DND-41 (cell line): Measurements from ENCODE around the gene DRG1.

ENCODE experiments used
- ATAC-seq: fragments of 200-7000 bp; cut with Tn5 transposase; 3 replicates; pipeline ENCODE4 v1.9.1; 2021; ENCODE audit warnings: low read depth; ENCODE audit not compliant: insufficient read depth
- DNase-seq: peaks from one replicate; pipeline ENCODE4 v3.0.0-alpha.2; 2020
- H2AFZ ChIP-seq: 2 replicates; pipeline ENCODE4 v1.6.0; 2012; ENCODE audit warnings: low read depth, low read length
- H3K27ac ChIP-seq: 2 replicates; pipeline ENCODE4 v1.5.1; 2012; ENCODE audit warnings: low read length, inconsistent platforms
- H3K27me3 ChIP-seq: fragments of 200-600 bp; sonication (generic); 2 replicates; pipeline ENCODE4 v1.6.0; 2012; ENCODE audit warnings: low read length, mild to moderate bottlenecking, inconsistent platforms; ENCODE audit not compliant: insufficient read depth, poor library complexity
- H3K36me3 ChIP-seq: 2 replicates; pipeline ENCODE4 v1.5.1; 2012; ENCODE audit warnings: low read length, inconsistent platforms; ENCODE audit not compliant: insufficient read depth
- H3K4me1 ChIP-seq: 2 replicates; pipeline ENCODE4 v1.5.1; 2012; ENCODE audit warnings: mild to moderate bottlenecking, low read length; ENCODE audit not compliant: insufficient read depth
- H3K4me2 ChIP-seq: 2 replicates; pipeline ENCODE4 v1.6.0; 2012; ENCODE audit warnings: mild to moderate bottlenecking, moderate library complexity, low read length, inconsistent platforms; ENCODE audit not compliant: insufficient read depth
- H3K4me3 ChIP-seq, 2 experiments: fragments of 200-600 bp in 1 of 2; shearing (Covaris generic) in 1 of 2; 2 replicates each; pipeline ENCODE4 v1.5.1; 2012 to 2016; ENCODE audit warnings: inconsistent platforms in 2 of 2, low read length in 2 of 2, mild to moderate bottlenecking in 2 of 2, low read depth in 1 of 2, moderate library complexity in 1 of 2
- H3K79me2 ChIP-seq: 2 replicates; pipeline ENCODE4 v1.6.0; 2012; ENCODE audit warnings: low read length, inconsistent platforms; ENCODE audit not compliant: insufficient read depth
- H3K9ac ChIP-seq: 2 replicates; pipeline ENCODE4 v1.6.0; 2012; ENCODE audit warnings: low read depth, mild to moderate bottlenecking, inconsistent platforms, low read length, moderate library complexity
- H3K9me3 ChIP-seq: 2 replicates; pipeline ENCODE4 v1.5.1; 2012; ENCODE audit warnings: low read length, moderate library complexity, mild to moderate bottlenecking, inconsistent platforms; ENCODE audit not compliant: insufficient read depth, severe bottlenecking
- H4K20me1 ChIP-seq: 2 replicates; pipeline ENCODE4 v1.6.0; 2012; ENCODE audit warnings: low read length; ENCODE audit not compliant: insufficient read depth
- EZH2 ChIP-seq: IDR thresholded peaks from 3 replicates; pipeline ENCODE4 v1.6.1; 2012; ENCODE audit warnings: borderline replicate concordance, low read depth, mild to moderate bottlenecking, moderate library complexity, low read length, inconsistent platforms; ENCODE audit not compliant: severe bottlenecking
- TF ChIP-seq, protein P1 (sequence below): IDR thresholded peaks from 2 replicates; pipeline ENCODE4 v1.5.1; 2012; ENCODE audit warnings: borderline replicate concordance, low read length, moderate library complexity, mild to moderate bottlenecking; ENCODE audit not compliant: poor library complexity, severe bottlenecking; ENCODE audit errors: extremely low read depth

DRG1 gene

GRCh38 chr22:31461699-31462098 is 62.3 kb downstream of the DRG1 start:
- Histone ChIP-seq H2AFZ (no peak overlapping the region), H3K4me2 (no peak overlapping the region), H3K9me3 (no peaks in the 10 kb centered on the region), H4K20me1 (peaks cover 4% of the 10 kb centered on the region; the same call in 1 of the 2 replicates), H3K27ac (no peak overlapping the region), H3K4me3 (no peak overlapping the region), H3K79me2 (peaks cover 15% of the 10 kb centered on the region), H3K27me3 (no peaks in the 10 kb centered on the region), H3K4me1 (no peaks in the 10 kb centered on the region), H3K36me3 (peaks cover 80% of the 10 kb centered on the region), H3K9ac (no peak overlapping the region)
- ATAC-seq (no peak), DNase-seq (no peak)
- TF ChIP-seq, protein P1, sequence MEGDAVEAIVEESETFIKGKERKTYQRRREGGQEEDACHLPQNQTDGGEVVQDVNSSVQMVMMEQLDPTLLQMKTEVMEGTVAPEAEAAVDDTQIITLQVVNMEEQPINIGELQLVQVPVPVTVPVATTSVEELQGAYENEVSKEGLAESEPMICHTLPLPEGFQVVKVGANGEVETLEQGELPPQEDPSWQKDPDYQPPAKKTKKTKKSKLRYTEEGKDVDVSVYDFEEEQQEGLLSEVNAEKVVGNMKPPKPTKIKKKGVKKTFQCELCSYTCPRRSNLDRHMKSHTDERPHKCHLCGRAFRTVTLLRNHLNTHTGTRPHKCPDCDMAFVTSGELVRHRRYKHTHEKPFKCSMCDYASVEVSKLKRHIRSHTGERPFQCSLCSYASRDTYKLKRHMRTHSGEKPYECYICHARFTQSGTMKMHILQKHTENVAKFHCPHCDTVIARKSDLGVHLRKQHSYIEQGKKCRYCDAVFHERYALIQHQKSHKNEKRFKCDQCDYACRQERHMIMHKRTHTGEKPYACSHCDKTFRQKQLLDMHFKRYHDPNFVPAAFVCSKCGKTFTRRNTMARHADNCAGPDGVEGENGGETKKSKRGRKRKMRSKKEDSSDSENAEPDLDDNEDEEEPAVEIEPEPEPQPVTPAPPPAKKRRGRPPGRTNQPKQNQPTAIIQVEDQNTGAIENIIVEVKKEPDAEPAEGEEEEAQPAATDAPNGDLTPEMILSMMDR = no peak
- TF ChIP-seq EZH2 = no peak

- Histone ChIP-seq H2AFZ (no peak overlapping the region), H3K27ac (no peak overlapping the region), H3K79me2 (peaks cover 23% of the 10 kb centered on the region), H3K4me3 (no peak overlapping the region), H4K20me1 (peaks cover 9% of the 10 kb centered on the region; the same call in 1 of the 2 replicates), H3K9ac (no peak overlapping the region), H3K27me3 (no peaks in the 10 kb centered on the region), H3K36me3 (peaks cover 79% of the 10 kb centered on the region), H3K4me1 (no peaks in the 10 kb centered on the region), H3K9me3 (no peaks in the 10 kb centered on the region), H3K4me2 (no peak overlapping the region)
- no peak for DNase-seq
- ATAC-seq = no peak
- TF ChIP-seq, protein P1 = no peak
- TF ChIP-seq EZH2 = no peak
Observed at GRCh38 chr22:31465307-31465706, 65.9 kb downstream of the DRG1 start.

DNA sequence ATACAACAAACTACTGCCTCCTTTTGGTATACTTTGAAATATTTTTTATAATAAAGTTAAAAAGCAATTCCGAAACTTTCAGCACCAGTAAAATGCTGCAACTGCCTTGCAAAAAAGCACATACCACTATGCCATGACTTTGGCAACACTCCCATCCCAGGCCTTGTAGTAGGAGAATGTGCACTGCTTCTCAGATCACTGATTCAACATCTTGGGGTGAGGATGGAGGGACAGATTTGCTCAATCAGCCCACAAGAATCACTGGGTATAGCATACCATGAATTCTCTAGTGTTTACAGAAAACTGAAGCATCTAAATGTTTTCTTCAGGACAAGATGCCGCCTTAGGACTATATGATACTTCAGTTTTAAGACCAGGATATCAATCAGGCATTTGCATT is 75.3 kb downstream of the DRG1 start:
- no peak for TF ChIP-seq EZH2
- TF ChIP-seq, protein P1 = no peak
- Histone ChIP-seq H3K27me3 (no peaks in the 10 kb centered on the region), H3K27ac (no peak overlapping the region), H3K9ac (no peak overlapping the region), H3K9me3 (no peaks in the 10 kb centered on the region), H2AFZ (no peak overlapping the region), H3K4me3 (no peak overlapping the region), H3K79me2 (peaks cover 68% of the 10 kb centered on the region), H3K36me3 (peaks cover 51% of the 10 kb centered on the region), H3K4me1 (no peaks in the 10 kb centered on the region), H4K20me1 (peaks cover 29% of the 10 kb centered on the region; the same call in 1 of the 2 replicates), H3K4me2 (no peak overlapping the region)
- DNase-seq = no peak
- ATAC-seq = no peak

DNA sequence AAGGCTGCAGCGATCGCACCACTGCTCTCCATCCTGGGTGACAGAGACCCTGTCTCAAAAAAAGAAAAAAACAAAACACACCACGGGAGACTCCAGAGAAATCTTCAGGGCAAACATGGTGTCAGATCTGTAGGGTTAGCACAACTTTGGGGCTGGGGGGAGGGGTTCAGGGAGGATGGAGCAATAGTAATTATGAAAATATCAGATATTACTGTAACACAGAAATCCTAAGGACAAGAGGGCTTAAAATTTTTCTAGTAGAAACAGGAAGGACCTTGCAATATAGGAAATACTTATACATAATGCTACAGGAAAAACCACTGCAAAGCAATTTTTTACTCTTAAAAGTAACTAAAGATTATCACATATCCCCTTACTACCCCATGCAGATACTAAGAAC is 76.4 kb downstream of the DRG1 start:
- Histone ChIP-seq H3K9ac (no peak overlapping the region), H3K4me3 (no peak overlapping the region), H3K4me1 (no peaks in the 10 kb centered on the region), H3K4me2 (no peak overlapping the region), H3K27ac (no peak overlapping the region), H3K36me3 (peaks cover 56% of the 10 kb centered on the region), H4K20me1 (peaks cover 29% of the 10 kb centered on the region; the same call in 1 of the 2 replicates), H3K9me3 (no peaks in the 10 kb centered on the region), H2AFZ (no peak overlapping the region), H3K79me2 (peaks cover 77% of the 10 kb centered on the region), H3K27me3 (no peaks in the 10 kb centered on the region)
- no peak for TF ChIP-seq EZH2
- TF ChIP-seq, protein P1 = no peak
- DNase-seq (no peak), ATAC-seq (no peak)
